Fibroblast of lung (primary cell): ENCODE measurements around the gene PORCN.
"Not testable (repeated sequence)": the region's sequence is repeated elsewhere in the genome, so short reads cannot be mapped to it uniquely, and the experiment has no call there.

Experiments
- CTCF ChIP-seq, 2 donors: IDR thresholded peaks in 1 of 2; conservative IDR thresholded peaks in 1 of 2; 1 replicate in 1 of 2; 2 replicates in 1 of 2; pipeline ENCODE4 v1.5.1; 2011 to 2012; ENCODE audit warnings: low read length in 2 of 2, control low read depth in 1 of 2, inconsistent platforms in 1 of 2, low read depth in 1 of 2, mild to moderate bottlenecking in 1 of 2
- EZH2 ChIP-seq: IDR thresholded peaks from 2 replicates; pipeline ENCODE4 v1.5.1; 2012; ENCODE audit warnings: low read length, control low read depth, mild to moderate bottlenecking; ENCODE audit errors: missing control alignments

- TF ChIP-seq CTCF (conservative IDR thresholded peaks at IDR 0.05 in 1 of 2, IDR thresholded peaks at IDR 0.05 in 1 of 2; ENCODE audit: low read depth in 1 of 2, low read length in 2 of 2); EZH2: not testable (repeated sequence)
These were observed 10.7 kb downstream of the PORCN start for GRCh38 chrX:48519481-48519880.
